ENCODE measurements around the gene SNX10.
A peak's percentile ranks its signal among the peaks of the same experiment; 100 is the strongest.

SNX10 gene

GRCh38 chr7:26340476-26341018 is 48.9 kb downstream of the SNX10 start:
- DNase-seq, result no peak

DNA sequence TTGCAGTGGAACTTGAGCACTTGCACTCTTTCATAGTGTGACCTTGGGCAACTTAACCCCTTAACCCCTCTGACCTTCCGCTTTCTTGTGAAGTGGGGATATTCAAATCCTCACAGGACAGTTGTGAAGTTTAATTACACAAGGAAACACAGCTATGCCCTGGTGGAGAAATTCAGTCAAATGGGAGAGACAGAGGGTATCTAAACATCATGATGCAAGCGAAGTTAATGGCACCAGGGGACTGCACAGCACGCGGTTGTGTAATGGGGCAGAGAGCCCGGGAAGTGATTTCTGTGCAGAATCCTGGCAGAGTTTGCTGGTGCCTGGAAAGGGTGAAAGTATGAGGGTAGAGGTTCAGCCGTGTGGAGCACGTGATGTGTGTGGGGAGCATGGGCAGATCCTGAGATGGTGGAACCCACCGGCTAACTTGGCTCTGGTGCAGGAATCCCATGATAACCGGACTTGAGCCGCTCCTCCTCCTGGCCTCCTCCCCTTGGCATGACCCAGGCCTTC is 51.7 kb downstream of the SNX10 start:
- DNase-seq, result no peak

DNA sequence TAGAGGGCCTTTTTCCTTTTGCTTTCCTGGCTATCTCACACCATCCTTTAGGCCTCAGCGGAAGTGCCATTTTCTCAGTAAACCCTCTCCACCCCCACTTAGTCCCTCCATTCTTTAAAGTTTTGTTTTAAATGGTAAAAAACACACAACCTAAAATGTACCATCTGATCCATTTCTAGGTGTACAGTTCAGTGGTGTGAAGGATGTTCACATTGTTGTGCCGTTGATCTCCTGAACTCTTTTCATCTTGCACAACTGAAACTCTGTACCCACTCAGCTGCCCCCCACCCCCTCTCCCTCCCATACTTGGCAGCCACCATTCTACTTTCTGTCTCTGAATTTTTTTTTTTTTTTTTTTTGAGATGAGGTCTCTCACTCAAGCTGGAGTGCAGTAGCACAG is 52.2 kb downstream of the SNX10 start:
- DNase-seq, result no peak

DNA sequence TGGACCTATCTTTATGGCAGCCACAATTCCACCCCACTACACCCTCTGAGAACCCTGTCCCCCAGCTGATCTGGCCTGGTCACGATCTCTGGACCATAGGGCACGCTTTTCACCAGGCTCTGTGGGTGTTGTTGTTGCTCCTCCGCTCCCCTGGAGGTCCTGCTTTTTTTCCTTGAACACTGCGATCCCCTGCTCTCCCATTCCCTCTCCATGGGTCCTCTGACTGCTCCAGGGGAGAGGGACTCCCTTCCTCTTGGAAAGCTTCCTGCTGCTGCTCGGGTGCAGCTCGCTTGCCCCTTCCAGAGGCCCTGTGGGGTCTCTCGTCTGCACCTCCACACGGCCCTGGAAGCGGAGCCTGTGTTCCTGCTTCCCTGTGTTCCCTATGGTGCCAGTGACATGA is 53.5 kb downstream of the SNX10 start:
- DNase-seq, result no peak

DNA sequence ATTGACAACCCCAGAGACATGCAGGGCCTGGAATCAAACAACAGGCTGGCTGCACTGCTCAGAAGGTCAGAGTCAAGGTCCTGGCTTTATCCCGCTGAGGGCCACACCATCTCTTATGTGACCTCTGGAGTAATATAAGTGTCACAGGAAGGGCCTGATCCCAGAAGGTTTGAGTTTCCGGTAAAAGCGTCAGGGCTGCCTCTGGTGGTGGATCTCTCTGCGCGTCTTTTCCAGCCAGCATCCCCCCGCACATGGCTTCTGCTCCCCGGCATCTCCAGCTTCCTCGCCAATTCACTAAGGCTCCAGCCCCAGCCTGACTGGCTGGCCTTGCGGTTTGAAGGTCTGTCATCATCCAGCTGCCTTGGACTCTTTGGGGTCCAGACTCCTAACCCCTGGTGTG is 54.2 kb downstream of the SNX10 start:
- DNase-seq, result no peak

DNA sequence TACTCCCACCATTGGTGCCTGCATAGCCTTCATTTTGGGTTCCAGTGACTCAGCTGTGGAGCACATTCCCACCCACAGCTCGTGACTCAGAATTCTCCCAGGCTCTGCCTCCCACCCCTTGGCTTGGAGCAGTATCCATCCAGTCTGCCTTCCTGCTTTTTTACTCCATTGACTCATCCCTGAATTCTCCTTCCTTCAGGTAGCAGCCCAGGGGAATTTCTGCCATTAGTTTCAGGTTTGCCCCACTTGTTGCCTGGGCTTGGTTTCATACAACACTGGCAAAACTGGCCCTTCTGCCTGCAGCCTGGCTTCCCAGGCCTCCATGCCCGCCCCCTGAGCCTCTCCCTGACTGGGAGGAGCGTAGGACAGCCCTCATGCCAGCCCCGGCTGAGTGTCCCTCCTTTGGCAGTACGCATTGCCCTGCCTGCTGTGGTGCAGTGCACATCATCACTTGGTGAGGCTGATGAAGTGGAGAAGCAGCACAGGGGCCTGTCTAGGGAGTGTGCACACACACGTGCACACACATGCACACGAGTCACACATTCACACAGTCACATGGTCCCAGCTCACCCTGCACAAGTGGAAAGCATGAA is 55.0 kb downstream of the SNX10 start:
- DNase-seq, result no peak

DNA sequence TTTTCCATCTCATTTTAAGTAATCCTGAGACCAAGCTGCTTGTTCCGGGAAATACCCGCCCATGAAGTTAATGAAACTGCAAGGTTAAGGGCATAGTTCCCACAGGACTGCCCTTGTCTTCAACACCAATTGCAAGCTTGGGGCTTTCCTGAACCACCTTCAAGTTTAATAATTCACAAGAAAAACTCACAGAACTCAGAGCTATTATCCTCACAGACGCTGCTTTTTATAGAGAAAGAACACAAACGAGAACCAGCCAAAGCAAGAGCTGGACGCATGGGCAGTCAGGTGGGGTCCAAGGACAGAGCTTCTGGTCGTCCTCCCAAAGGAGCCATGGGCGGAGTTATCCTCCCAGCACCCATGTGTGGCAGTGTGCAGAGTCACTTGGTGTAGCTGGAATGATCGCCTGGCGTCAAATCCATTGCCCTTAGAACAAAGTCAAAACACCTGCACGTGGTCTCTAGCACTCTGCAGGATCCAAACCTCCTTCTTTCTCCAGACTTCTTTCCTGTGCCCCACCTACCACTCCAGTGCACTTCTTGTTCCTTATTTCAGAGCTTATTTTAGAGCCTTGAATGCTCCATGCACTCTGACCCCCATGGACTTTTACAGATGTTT is 56.7 kb downstream of the SNX10 start:
- DNase-seq, result no peak

DNA sequence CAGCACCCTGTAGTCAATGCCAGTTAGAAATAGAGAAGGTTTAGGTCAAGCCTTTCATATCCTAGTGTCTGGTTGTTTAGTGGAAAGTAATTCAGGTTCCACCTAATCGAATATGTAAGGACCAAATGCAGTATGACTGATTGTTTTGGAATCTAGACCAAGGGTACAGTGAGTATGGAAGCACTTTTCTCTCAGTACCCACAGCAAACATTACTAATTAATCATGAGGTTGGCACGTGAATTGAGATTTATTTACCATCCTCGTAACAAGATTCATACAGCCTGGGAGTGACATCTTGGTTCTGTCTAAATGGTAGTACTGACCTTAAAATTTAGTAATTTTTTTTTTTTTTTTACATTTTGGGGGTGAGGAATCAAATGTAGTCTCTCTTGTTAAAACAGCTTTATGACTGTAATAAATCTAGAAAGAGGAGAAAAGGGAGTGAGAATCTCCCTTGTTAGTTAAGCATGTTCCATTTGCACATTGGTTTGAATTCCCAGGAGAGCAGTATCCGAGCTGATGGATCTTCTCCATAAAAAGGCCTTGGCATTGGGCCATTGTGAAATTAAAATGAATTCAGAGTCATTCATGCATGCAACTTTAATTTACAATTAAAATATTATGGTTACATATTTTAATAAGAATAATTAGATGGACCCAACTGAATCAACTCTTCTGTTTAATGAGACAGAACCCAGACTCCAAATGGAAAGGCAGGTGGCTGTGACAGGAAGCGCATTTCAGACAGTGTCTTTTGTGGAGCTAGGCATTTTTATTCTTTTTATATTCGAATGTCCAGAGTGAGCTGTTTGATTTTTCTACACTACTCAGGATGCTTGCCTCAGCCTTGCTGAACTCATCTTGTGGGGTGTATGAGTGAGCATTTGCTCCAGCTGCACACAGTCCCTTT is 57.6 kb downstream of the SNX10 start:
- DNase-seq, result peak; percentile 83

GRCh38 chr7:26351171-26351570 is 59.5 kb downstream of the SNX10 start:
- DNase-seq, result no peak

- DNase-seq, result no peak
Measured at GRCh38 chr7:26356229-26356628, 64.6 kb downstream of the SNX10 start.

GRCh38 chr7:26356929-26357798 is 65.5 kb downstream of the SNX10 start:
- no peak for DNase-seq

DNA sequence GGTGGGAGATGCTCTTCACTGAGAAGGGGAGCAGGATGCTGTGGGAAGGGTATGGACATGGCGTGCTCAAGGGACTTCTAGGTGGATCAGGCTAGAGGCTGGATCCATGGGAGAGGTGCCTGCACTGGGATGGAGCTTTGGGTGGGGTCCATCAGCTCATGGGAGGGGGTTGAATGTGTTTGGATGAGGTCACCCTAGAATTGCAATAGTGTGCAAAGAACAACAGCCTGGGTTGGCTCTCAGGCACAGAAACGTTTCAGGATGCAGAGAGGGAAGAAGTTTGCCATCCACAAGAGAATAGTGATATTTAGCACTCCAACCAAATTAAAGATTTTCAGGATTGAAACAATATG is 66.1 kb downstream of the SNX10 start:
- no peak for DNase-seq

- no peak for DNase-seq
Measured at GRCh38 chr7:26360650-26361049, 69.0 kb downstream of the SNX10 start.

DNA sequence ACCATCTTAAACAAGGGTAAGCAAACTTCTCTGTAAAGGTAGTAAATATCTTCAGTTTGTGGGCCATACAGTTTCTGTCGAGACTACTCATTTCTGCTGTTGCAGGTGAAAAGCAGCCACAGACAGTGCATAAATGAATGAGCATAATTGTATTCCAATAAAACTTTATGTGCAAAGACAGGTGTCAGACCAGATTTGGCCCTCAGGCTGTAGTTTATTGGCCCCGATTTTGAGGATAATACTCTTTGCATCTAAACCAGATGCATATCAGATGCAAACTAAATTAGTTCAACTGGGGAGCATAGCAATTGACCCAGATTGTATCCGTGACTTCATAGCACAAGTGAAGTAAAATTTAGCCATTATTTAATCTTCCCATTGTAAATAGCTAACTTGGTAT is 70.0 kb downstream of the SNX10 start:
- DNase-seq, result no peak

- DNase-seq, result no peak
Measured at GRCh38 chr7:26363465-26363864, 71.8 kb downstream of the SNX10 start.

DNA sequence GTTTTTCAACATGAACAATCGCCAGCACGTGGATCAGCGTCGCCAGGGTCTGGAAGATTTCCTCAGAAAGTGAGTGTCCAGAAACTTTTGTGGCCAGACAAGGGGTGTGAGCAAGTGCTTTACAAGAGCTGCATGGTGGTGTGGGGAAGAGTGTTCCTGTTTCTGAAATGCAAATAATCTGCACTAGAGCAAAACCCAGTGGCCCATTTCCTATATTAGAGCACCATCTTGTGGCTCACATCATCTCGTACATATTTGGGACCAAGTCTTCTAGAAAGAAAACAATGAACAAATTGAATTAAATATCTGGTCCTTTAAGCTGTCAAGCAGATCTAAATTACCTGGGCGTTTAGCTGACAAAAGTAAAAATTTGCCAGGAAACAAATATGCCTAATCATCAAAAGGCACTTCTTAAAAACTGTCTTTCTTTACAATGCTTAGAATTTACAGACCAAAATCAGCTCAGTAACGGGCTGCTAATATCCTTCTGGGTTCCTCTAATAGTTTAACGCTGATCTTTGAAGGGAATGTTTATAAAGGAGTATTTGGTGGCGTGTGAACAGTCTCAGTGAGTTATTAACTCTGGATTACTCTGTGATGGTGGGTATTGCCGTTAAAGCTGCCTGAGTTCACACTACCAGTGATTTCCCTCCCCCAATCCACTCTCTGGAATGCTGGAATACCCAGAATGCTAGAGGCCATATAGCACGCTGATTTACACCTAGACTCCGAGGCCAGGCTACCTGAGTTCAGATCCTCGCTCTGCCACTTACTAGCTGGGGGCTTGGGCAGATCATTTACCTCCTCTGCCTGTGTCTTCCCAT is 73.6 kb downstream of the SNX10 start:
- peak; percentile 72 for DNase-seq

DNA sequence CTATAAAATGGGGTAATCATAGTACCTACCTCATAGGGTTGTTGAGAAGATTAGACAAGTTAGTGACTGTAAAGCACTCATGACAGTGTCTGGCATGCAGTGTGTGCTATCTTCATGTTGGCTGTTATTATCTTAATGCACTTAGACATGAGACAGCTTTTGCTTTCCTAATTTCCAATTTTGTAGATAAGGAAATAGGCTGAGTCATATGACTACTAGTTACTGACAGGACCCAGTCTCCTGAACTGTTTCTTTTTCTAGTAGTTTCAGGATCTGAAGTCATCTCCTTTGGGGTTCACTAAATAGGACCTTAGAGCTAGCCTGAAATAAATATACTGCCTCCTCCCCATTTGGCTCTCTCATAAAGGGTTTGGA is 74.2 kb downstream of the SNX10 start:
- no peak for DNase-seq

- no peak for DNase-seq
Measured at GRCh38 chr7:26367219-26367711, 75.6 kb downstream of the SNX10 start.

GRCh38 chr7:26368542-26368941 is 76.9 kb downstream of the SNX10 start:
- no peak for DNase-seq

GRCh38 chr7:26369593-26369992 is 77.9 kb downstream of the SNX10 start:
- peak; percentile 45 for DNase-seq

- no peak for DNase-seq
Measured at GRCh38 chr7:26370011-26370410, 78.3 kb downstream of the SNX10 start.

- DNase-seq, result no peak
Measured at GRCh38 chr7:26372249-26372648, 80.6 kb downstream of the SNX10 start.

All from COR-L47 (cell line).